ENCODE results near the gene TENM4.

Gene TENM4

DNA sequence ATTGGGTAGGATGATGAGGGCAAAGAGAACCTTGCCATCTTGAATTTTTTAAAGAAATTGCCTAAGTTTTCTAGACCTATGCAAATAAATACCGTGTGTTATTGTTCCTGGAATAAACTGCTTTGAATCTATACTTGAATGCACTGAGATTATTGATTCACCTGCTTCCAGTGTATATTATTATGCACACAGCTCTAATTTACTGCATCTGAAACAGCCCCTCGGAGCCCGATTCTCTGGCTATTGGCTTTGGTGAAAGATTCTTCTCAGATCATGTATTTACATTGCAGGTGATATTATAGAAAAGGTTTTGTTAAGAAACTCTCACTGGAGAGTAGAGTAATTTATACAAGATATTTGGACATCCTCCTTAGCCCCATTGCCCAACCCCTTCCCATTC lies 254.2 kb downstream of the TENM4 start:
- DNase-seq (ENCODE audit: low read depth in 2 of 2, low spot score in 1 of 2), result no peak

DNA sequence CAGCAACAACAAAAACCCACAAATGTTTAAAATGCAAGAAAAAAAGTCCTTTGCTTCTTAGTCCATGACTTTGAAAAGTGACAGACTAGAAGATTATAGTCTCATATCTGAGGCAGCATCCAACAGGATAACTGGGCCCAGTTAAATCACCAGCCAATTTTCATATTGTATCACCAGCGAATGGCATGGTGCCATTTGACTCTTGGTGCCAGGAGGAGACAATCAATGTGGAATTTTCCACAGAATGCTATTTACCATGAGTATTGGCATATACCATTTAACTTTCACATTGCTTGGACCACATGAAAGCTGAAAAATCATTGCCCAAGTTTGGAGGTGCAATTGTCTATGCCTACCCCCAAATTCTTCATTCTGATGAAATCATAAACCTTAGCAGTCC lies 255.5 kb downstream of the TENM4 start:
- no peak for DNase-seq (ENCODE audit: low read depth in 2 of 2, low spot score in 1 of 2)

DNA sequence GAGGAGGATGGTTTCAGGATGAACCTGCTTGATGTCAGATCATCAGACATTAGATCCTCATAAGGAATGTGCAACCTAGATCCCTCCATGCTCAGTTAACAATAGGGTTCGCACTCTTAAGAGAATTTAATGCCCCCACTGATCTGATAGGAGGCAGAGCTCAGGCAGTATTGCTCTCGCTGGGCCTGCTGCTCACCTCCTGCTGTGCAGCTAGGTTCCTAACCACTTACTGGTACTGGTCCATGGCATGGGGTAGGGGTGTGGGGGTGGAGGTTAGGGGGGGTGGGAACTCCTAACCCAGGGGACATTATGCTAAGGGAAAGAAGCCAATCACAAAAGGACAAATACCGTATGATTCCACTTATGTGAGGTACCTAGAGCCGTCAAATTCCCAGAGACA lies 256.5 kb downstream of the TENM4 start:
- DNase-seq (ENCODE audit: low read depth in 2 of 2, low spot score in 1 of 2), result no peak

DNA sequence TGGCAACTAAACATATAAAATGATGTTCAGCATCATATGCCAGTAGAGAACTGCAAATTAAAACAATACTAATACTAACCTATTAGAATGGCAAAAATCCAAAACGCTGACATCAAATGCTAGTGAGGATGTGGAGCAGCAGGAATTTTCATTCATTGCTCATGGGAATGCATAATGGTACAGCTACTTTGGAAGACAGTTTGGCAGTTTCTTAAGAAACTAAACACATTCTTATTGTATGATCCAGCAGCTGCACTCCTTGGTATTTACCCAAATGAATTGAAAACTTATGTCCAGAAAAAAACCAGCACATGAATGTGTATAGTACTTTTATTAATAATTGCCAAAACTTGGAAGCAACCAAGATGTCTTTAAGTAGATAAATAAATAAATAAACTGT lies 258.0 kb downstream of the TENM4 start:
- no peak for DNase-seq (ENCODE audit: low read depth in 2 of 2, low spot score in 1 of 2)

DNA sequence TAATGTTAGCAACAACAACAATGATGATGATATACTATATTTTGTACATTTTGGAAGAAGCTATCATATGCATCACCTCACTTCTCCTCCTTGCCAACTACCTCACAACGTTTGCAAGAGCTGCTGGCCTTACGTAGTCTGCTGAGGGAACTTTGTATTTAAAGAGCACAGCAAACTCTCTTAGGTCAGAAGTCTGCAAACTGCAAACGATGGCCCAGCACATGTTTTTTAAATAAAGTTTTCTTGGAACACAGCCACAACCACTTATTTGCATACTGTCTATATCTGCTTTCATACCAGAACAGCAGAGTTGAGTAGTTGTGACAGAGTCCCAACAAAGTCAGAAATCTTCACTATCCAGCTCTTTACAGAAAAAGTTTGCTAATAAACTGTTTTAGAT lies 261.7 kb downstream of the TENM4 start:
- no peak for DNase-seq (ENCODE audit: low read depth in 2 of 2, low spot score in 1 of 2)

DNA sequence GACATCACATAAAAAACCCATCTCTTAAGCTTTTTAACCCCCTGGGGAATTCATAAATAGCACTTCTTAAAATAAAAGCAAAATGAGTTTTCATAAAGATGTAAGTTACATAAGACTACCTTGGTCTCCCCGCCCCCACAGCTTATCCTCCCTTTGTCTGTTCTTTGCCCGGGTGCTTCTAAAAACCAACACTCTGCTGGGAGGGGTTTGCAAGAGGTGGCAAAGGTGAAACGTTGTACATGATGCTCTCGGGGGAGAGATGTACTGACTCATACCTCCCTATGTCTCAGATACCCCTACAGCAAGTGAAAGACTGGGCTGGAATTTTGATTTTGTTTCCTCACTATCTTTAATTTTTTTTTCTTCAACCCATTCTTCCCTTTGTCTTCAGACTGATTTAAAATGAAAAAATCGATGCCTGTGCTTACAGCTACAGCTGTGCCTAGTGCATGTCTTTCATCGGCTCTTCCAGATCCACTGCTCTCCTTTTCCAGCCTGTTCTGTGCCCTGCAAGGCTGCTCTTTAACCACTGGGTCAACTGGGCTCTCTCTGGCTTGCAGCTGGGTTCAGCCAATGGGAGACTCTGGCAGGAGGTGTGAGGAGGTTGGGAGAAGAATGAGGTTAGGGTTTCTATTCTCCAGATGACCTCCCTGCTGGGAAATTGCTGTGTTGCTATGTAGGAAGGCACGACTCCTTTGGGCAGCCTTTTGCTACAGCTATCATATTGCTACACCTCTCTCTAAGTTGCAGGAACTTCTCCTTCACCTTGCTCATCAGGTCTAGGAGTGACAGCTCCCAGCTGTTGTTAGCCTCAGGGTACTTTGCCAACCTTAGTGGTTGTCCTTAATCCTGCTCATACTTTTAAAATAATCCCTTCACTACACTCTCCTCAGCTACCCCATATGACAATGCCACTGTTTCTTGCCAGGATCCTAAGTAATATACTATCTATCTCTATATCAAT lies 266.5 kb downstream of the TENM4 start:
- no peak for DNase-seq (ENCODE audit: low read depth in 2 of 2, low spot score in 1 of 2)

DNA sequence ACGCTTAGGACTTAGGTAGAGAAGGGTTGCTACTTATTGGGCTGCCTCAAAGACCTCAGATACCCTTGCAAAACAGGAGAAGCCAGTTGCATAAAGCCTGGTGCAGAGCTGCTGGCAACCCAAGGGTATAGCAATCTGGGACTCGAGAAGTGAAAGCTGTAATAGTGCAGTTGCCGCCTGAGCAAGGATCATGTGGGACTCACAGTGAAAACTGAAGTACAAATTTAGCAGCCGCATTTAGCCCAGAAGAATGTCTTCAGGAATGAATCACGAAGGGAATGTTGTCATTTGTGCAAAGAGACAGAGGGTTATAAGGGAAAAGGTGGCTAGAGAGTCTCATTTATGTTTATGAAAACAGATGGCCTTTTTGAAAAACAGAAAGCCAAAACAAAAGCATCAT lies 267.2 kb downstream of the TENM4 start:
- DNase-seq (ENCODE audit: low read depth in 2 of 2, low spot score in 1 of 2), result no peak

DNA sequence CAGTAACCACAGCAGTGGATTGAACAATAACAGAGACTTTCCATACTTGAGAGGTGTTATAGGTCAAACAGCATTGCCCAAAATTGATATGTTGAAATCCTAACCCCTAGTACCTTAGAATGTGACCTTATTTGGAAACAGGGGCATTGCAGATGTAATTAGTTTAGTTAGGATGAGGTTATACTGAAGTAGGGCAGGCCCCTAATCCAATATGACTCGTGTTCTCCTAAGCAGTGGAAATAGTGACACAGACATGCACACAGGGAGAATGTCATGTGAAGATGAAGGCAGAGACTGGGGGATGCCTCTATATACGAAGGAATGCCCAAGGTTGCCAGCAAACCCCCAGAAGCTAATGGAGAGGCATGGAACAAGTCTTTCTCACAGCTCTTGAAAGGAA lies 270.5 kb downstream of the TENM4 start:
- DNase-seq (ENCODE audit: low read depth in 2 of 2, low spot score in 1 of 2), result no peak

DNA sequence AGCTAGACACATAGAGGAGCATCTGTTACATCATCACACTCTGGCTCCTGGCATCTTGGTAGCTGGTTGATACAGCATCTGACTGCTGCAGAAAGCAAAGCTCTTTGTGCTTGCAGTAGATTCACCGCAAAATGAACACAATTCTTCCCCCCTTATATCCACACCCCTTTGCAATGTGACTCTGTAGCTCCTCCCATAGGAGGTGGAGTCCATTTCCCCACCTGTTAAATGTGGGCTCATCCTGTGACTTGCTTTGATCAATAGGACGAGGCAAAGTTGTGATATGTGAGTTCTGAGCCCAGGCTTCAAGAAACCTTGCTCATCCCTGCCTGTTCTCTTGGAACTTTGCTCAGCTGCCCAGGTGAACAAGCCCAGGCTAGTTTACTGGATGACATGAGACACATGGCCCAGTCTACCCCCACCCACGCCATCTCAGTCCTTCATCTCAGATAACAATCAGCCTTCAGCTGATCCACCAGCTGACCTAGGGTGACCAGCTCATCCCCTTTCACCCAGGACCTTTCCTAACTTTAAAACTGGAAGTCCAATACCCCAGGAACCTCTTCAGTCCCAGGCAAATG lies 272.2 kb downstream of the TENM4 start:
- no peak for DNase-seq (ENCODE audit: low read depth in 2 of 2, low spot score in 1 of 2)

DNA sequence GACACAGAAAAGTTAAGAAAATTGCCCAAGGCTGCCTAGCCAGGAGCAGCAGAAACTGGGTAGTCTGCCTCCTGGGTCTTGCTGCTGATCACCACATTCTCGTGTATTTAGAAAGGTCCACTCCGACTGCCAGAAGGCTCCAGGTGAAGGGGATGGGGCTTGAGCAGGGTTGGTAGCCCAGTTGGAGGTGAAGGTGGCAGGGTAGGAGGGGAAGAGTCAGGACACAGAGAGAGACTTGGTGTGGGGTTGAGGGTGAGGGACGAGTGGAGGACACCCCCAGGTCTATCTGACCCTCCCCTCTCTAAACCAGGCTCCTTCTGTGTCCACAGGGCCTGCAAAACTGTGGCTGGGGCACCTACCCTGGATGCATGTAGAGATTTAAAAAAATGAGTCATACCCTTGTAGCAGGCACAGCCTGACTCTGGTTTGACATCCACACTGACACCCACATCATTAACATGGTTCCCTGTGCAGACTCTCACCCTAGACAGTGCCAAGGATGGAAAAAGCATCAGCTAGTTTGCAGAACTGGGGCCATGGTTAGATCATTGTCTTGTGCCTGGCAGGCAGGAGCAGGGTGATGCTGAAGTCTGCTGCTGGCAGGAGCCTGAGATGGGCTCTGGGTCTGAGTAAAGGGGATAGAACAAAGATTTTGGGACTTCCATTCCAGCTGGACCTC lies 273.2 kb downstream of the TENM4 start:
- no peak for DNase-seq (ENCODE audit: low read depth in 2 of 2, low spot score in 1 of 2)

DNA sequence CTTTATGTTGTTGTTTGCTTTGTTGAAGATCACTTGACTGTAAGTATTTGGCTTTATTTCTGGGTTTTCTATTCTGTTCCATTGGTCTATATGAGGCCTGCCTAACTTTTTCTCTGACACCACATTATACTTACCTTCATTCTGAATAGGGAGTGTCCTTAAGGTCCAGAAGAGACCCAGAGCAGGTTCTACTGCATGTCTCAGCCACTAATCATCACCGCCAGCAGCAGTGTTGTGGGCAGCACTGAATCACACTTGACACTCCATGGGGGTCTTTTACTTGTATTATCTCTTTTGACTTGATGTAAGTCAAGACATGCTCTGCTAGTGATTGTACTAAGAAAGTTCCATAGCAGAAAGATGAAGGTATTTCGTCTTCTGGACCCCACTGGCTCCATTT lies 274.9 kb downstream of the TENM4 start:
- no peak for DNase-seq (ENCODE audit: low read depth in 2 of 2, low spot score in 1 of 2)

DNA sequence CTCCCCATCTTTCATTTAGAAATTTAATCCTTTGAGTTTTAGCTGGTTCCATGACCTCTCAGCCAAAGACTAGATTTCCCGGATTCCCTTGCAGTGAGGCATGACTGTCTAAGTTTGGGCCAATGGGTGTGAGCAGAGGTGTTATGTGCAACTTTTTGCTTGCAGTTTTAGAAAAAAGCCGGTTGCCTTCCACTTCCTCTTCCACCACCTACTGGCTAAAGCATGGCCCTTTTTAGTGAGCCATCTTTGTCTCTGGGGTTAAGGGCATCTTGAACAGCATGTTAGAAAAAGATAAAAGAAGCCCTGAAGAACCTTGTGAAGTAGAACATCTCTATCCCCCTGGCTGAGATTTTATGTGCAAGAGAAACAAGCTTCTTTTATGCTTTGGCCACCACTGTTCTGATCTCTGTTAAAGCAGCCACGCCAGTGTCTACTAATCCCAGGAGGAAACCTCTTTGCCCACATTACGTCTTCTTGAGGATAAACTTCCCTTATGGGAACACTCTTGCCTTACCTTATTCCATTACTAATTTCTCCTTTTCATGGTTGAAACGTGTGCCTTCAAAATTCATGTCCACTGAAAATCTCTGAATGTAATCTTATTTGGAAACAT lies 279.9 kb downstream of the TENM4 start:
- no peak for DNase-seq (ENCODE audit: low read depth in 2 of 2, low spot score in 1 of 2)

DNA sequence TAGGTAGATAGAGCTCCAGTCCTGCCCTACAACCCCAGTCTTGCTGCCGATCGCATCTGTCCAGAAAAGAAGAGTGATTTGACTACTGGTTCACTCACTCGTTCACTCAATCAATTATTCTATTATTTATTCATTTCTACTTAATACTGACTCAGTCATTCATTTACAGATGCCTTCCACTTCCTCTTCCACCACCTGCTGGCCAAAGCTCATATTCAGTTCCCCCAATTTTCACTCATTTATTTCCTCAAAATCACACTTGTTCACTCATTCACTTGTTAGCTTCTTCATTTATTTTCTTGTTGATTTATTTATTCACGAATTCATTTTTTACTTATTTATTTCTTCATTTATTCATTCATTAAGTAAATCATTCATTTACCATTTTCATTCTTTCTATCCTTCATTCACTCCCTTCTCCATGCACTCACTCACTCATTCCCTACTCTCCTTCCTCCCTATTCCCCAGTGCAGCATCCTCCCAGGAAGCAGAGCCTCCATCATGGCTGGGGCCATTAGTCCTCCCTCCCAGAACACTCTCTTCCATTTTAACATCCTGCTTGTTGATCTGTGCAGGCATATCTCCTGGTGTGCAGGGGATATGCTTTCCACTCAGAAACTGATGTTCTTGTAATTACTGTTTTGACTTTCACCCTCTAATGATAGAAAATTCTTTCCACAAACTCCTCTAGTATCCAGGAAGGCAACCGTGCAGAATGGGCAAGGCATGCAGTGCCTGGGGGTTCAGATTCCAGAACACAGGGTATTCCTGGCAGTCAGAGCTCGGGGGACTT lies 281.0 kb downstream of the TENM4 start:
- no peak for DNase-seq (ENCODE audit: low read depth in 2 of 2, low spot score in 1 of 2)

DNA sequence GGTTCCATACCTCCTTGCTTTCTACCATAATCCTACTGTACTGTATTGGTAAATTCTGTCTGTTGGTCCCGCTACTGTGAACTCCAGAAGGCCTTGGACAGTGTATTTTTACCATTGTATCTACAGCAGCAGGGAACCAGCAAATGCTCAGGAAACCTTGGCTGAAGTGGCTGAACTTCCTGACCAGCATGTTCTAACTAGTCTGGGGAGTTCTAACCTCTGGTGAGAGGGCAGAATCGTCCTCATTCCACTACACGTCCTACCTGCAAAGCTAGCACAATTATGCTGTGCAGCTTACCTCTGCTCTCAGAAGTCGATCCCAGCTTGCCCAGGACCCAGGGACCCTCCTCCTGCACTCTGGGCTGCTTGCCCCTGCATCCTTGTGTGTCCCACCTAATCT lies 283.1 kb downstream of the TENM4 start:
- no peak for DNase-seq (ENCODE audit: low read depth in 2 of 2, low spot score in 1 of 2)

DNA sequence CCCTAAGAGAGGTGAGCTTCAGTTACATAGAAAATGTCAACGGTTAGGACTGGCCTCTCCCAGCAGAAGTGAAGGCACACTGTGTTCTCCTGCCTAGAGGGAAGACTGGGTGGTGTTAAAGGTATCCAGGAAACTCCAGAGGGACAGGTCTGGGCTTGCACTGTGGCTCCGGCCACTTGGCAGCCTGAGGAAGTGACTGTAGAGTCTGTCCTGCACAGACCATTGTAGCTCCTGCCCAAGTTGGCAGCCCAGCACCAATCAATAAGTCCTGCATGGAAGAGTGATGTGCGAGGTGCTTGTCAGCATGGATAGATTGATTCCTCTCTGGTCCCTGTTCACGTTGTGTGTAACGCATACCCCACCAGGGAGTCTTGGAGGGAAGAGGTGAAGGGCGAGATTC lies 284.8 kb downstream of the TENM4 start:
- no peak for DNase-seq (ENCODE audit: low read depth in 2 of 2, low spot score in 1 of 2)

DNA sequence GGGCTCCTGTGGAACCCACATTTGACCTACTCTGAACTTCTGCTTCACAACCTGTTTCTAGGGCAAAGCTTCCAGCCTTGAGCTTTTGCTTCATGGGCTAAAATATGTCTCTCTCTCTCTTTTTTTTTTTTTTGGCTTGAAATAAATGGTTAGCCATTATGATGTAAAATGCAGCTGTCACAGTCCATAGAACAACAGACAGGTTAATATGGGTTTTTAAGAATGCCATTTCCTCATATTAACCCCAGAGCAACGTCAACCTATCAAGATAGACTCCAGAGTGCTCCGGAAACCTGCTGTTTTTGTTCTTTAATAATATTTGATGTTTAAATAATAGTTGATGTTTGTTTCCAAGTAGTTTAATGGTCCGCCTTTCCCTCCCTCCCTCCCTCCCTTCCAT lies 285.6 kb downstream of the TENM4 start:
- DNase-seq (ENCODE audit: low read depth in 2 of 2, low spot score in 1 of 2), result no peak

DNA sequence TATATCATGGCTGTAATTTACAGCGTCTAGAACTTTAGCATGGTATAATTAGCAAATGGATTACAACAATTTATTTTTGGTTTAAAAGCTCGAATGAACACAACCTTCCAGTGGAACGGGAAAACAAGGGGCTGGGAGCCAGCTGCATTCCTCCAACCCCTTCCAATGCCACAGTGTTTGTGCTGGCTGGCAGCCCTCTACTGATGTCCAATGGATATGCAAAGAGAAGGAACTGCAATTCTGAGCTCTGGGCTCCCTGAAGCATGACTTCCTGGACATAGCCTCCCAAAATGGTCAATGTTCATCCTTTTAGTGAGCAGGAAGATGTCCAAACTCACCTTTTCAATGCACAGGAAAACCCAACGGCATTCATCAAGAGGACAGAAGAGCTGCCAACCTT lies 288.3 kb downstream of the TENM4 start:
- no peak for DNase-seq (ENCODE audit: low read depth in 2 of 2, low spot score in 1 of 2)

DNA sequence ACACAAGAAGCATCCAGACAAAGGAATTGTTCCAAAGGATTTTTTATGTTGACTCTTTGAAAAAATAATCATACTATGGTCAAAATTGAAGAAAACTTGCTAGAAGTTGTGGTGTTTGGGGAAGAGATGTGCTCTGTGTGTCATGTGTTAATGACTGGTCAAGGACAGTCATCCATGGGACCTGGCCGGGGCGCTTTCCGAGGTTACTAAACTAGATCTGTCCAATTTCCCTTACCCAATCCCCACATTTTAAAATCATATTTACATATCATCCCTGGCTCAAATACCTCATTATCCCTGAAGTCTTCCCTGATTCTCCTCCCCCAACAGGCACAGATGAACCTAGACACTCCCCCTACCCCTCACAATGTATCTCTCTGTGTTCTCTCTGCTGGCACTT lies 289.4 kb downstream of the TENM4 start:
- DNase-seq (ENCODE audit: low read depth in 2 of 2, low spot score in 1 of 2), result no peak

DNA sequence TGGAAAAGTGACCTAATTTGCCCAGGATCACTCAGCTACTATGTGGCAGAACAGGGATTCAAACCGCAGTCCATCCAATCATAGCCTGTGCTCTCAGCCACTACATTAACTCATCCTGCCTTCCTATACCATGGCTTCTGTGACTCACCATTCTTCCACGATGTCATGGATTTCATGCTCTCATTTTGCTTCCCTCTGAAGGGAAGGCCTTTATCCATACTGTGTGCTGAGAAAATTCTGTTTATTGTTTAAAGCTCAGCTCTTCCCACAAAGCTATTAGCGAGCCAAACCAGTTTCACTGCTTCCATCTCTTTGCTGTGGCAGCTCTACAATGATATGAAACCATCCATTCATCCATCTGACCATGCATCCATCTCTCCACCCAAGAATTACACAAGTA lies 289.9 kb downstream of the TENM4 start:
- no peak for DNase-seq (ENCODE audit: low read depth in 2 of 2, low spot score in 1 of 2)

DNA sequence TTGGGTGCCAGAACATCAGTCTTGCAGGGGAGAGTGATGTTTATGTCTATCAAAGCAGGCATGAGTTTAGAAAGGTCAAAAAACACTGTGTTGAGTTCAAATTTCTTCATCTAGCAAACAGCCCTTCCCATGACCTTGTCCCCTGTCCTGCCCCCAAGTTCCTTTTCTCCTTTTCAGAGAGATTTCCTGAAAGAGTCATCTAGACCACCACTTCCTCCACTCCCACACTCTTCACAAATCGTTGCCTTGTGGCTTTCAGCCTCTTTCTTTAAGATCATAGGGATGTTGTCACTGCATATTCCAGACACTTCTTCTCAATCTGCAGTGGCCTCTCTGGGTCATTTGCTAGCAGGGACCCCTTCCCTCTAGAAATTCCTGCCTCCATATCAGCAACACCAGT lies 290.5 kb downstream of the TENM4 start:
- DNase-seq (ENCODE audit: low read depth in 2 of 2, low spot score in 1 of 2), result no peak

DNA sequence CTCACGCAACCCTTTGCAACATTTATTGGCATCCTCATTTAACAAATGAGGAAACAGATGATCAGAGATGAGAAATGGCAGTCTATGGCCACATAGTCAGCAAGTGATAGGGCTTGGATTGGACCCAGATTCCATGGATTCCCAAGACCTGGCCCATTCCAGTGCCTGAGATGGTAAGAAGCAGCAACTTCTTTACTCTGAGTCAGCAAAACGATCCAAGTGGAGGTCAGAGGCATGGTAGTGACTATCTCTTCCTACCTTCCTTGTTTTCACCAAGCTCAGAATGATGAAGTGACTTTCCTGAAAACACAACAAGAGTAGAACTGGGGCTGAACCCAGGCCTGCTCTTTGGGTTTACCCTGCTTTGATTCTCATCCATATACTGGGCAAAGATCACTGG lies 293.1 kb downstream of the TENM4 start:
- no peak for DNase-seq (ENCODE audit: low read depth in 2 of 2, low spot score in 1 of 2)

Data from stimulated activated CD8-positive, alpha-beta memory T cell treated with anti-CD3 and anti-CD28 coated beads, Interleukin-4, amount 100 ng/mL, for 1 hour (primary cell).